GM12878 (cell line): ENCODE results near the gene WTAP. TPM values are rescaled to one million over a fixed set of nuclear protein-coding genes. Genes with fewer than 3 reads are reported as not detected.
A peak's percentile ranks its signal among the peaks of the same experiment; 100 is the strongest.

Source experiments
- ATF2 ChIP-seq: IDR thresholded peaks from 2 replicates; pipeline ENCODE4 v1.6.1; 2012; ENCODE audit warnings: low read length, inconsistent platforms
- BHLHE40 ChIP-seq, 2 experiments: fragments of 450-650 bp in 1 of 2; IDR thresholded peaks; 2 replicates each; pipeline ENCODE4 v1.6.1; 2011 to 2017; ENCODE audit warnings: low read depth in 2 of 2, borderline replicate concordance in 1 of 2, improper control_type of control experiment in 1 of 2, low read length in 1 of 2, mild to moderate bottlenecking in 1 of 2
- CUX1 ChIP-seq: IDR thresholded peaks from 2 replicates; pipeline ENCODE4 v1.6.1; 2012; ENCODE audit warnings: improper control_type of control experiment, low read depth, low read length; ENCODE audit not compliant: insufficient replicate concordance
- IKZF2 ChIP-seq, 2 experiments: fragments of 450-650 bp; IDR thresholded peaks; 2 replicates each; pipeline ENCODE4 v1.6.1; 2017; ENCODE audit warnings: mild to moderate bottlenecking in 2 of 2, moderate library complexity in 2 of 2
- MLLT1 ChIP-seq: fragments of 450-650 bp; IDR thresholded peaks from 2 replicates; pipeline ENCODE4 v1.6.1; 2016; ENCODE audit warnings: mild to moderate bottlenecking
- MYC ChIP-seq: IDR thresholded peaks from 2 replicates; pipeline ENCODE4 v1.6.1; 2011; ENCODE audit warnings: mild to moderate bottlenecking, low read length, moderate library complexity, inconsistent platforms; ENCODE audit not compliant: insufficient read depth, insufficient replicate concordance, insufficient read length, severe bottlenecking
- NFYB ChIP-seq: IDR thresholded peaks from 2 replicates; pipeline ENCODE4 v1.6.1; 2011; ENCODE audit warnings: low read depth, mild to moderate bottlenecking, low read length, improper control_type of control experiment, moderate library complexity; ENCODE audit not compliant: insufficient read depth
- NR2C2 ChIP-seq: IDR thresholded peaks from 2 replicates; pipeline ENCODE4 v1.6.1; 2011; ENCODE audit warnings: borderline replicate concordance, low read depth; ENCODE audit not compliant: control insufficient read depth, insufficient read length
- NRF1 ChIP-seq: conservative IDR thresholded peaks from 2 replicates; pipeline ENCODE4 v1.6.1; 2011; ENCODE audit warnings: mild to moderate bottlenecking, low read depth, low read length, improper control_type of control experiment
- PKNOX1 ChIP-seq: fragments of 450-650 bp; IDR thresholded peaks from 2 replicates; pipeline ENCODE4 v1.6.1; 2016; ENCODE audit warnings: mild to moderate bottlenecking
- RAD21 ChIP-seq: IDR thresholded peaks from 2 replicates; pipeline ENCODE4 v1.6.1; 2011; ENCODE audit warnings: mild to moderate bottlenecking, low read depth, low read length, moderate library complexity; ENCODE audit not compliant: insufficient read depth
- SRF ChIP-seq, 2 experiments: IDR thresholded peaks; 2 replicates each; pipeline ENCODE4 v1.6.1; 2011; ENCODE audit warnings: low read depth in 2 of 2, low read length in 2 of 2, mild to moderate bottlenecking in 1 of 2, moderate library complexity in 1 of 2
- TCF12 ChIP-seq: IDR thresholded peaks from 2 replicates; pipeline ENCODE4 v1.6.1; 2011; ENCODE audit warnings: low read depth, mild to moderate bottlenecking, low read length
- TCF7 ChIP-seq: IDR thresholded peaks from 2 replicates; pipeline ENCODE4 v1.6.1; 2014; ENCODE audit warnings: antibody characterized with exemption, borderline replicate concordance
- polyA plus RNA-seq, 11 experiments: library from polyadenylated mRNA; depleted of rRNA in 4 of 11; unstranded in 6 of 11; stranded (reverse) in 5 of 11; fragments of >200 nt; fragmentation: Nextera tagmentation in 4 of 11; fragmentation: Illumina TruSeq in 1 of 11; extraction: Ambion mirVana in 4 of 11; extraction: Trizol in 1 of 11; gene quantifications; 1 replicate in 1 of 11; 2 replicates in 10 of 11; pipeline versions ENCODE4 v1.2.1 to v1.2.3, GENCODE V29; 2011 to 2016; ENCODE audit warnings: inconsistent platforms in 2 of 11, missing spikeins in 2 of 11, low read depth in 1 of 11
- total RNA-seq, 4 experiments: library from RNA; depleted of rRNA in 3 of 4; stranded (reverse); fragments of >200 nt in 3 of 4; fragmentation: Illumina TruSeq in 1 of 4; extraction: Trizol in 1 of 4; gene quantifications; 2 replicates each; pipeline versions ENCODE4 v1.2.1 to v1.2.3, GENCODE V29; 2013 to 2021
- TF ChIP-seq, protein P1 (sequence below): IDR thresholded peaks from 2 replicates; pipeline ENCODE4 v1.6.1; 2012; ENCODE audit warnings: low read depth, low read length, improper control_type of control experiment

Gene WTAP
- total and polyA plus RNA-seq, 10 of the 15 experiments (the other 5 are each of a cell fraction or from before 2014, with no cell fraction given): 38.7 to 132 (median 83.1) TPM

GRCh38 chr6:159788753-159789376, 61.6 kb downstream of the WTAP start (continued):
- no peak for TF ChIP-seq CUX1
- no peak for TF ChIP-seq NR2C2
- TF ChIP-seq, protein P1, sequence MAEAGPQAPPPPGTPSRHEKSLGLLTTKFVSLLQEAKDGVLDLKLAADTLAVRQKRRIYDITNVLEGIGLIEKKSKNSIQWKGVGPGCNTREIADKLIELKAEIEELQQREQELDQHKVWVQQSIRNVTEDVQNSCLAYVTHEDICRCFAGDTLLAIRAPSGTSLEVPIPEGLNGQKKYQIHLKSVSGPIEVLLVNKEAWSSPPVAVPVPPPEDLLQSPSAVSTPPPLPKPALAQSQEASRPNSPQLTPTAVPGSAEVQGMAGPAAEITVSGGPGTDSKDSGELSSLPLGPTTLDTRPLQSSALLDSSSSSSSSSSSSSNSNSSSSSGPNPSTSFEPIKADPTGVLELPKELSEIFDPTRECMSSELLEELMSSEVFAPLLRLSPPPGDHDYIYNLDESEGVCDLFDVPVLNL: no peak
- TF ChIP-seq MYC: peak; percentile 60
- no peak for TF ChIP-seq NFYB
- TF ChIP-seq PKNOX1: no peak
- TF ChIP-seq TCF12: no peak
- no peak for TF ChIP-seq TCF7
- no peak for TF ChIP-seq RAD21
- no peak; the same call in 1 of the 2 replicates for TF ChIP-seq MLLT1
- TF ChIP-seq BHLHE40 (IDR thresholded peaks at IDR 0.05; ENCODE audit: borderline replicate concordance in 1 of 2, low read depth in 2 of 2, low read length in 1 of 2): peak; percentile 86 to 94
- no peak for TF ChIP-seq NRF1
- TF ChIP-seq IKZF2 (IDR thresholded peaks at IDR 0.05): no peak
- TF ChIP-seq SRF (IDR thresholded peaks at IDR 0.05; ENCODE audit: low read depth in 2 of 2, low read length in 2 of 2): no peak
- no peak for TF ChIP-seq ATF2
